BE2C (cell line): Measurements from ENCODE around the gene OSBPL3.

ENCODE experiments used
- DNase-seq: peaks from one replicate; pipeline ENCODE4 v3.0.0-alpha.2; 2020
- H3K27me3 ChIP-seq: fragments of 250-450 bp; sonication (Bioruptor Pico); 2 replicates; pipeline ENCODE4 v1.5.1; 2020; ENCODE audit warnings: mild to moderate bottlenecking
- H3K36me3 ChIP-seq: fragments of 250-450 bp; sonication (Bioruptor Pico); 2 replicates; pipeline ENCODE4 v1.5.1; 2020; ENCODE audit warnings: mild to moderate bottlenecking
- H3K4me1 ChIP-seq: fragments of 250-450 bp; sonication (Bioruptor Pico); 2 replicates; pipeline ENCODE4 v1.5.1; 2020
- H3K4me3 ChIP-seq: 2 replicates; pipeline ENCODE4 v1.5.1; 2011; ENCODE audit warnings: low read depth, low read length
- H3K9me3 ChIP-seq: fragments of 250-450 bp; sonication (Bioruptor Pico); 2 replicates; pipeline ENCODE4 v1.5.1; 2020
- TF ChIP-seq, protein P1 (sequence below): IDR thresholded peaks from 2 replicates; pipeline ENCODE4 v1.5.1; 2012; ENCODE audit warnings: mild to moderate bottlenecking, low read depth, low read length

Gene OSBPL3

DNA sequence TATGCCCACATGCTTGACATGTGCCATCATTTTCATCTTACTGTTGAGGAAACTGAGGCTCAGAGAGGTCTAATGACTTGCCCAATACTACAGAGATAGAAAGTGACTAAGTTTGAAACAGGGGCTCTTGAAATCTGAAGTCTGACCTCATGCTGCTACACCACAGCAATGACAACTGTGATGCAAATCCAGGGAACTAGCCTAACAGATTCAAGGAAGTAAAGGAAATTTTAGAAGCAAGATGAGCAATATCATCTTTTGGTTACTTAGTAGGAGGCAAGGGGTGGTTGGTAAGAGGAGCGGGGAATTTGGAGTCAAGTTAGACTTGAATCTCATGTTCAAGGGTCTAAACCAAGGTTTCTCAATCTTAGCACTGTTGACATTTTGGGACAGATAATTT is 26.3 kb upstream of the OSBPL3 start:
- H3K27me3 ChIP-seq = no peaks in the 10 kb centered on the region
- TF ChIP-seq, protein P1, sequence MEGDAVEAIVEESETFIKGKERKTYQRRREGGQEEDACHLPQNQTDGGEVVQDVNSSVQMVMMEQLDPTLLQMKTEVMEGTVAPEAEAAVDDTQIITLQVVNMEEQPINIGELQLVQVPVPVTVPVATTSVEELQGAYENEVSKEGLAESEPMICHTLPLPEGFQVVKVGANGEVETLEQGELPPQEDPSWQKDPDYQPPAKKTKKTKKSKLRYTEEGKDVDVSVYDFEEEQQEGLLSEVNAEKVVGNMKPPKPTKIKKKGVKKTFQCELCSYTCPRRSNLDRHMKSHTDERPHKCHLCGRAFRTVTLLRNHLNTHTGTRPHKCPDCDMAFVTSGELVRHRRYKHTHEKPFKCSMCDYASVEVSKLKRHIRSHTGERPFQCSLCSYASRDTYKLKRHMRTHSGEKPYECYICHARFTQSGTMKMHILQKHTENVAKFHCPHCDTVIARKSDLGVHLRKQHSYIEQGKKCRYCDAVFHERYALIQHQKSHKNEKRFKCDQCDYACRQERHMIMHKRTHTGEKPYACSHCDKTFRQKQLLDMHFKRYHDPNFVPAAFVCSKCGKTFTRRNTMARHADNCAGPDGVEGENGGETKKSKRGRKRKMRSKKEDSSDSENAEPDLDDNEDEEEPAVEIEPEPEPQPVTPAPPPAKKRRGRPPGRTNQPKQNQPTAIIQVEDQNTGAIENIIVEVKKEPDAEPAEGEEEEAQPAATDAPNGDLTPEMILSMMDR = no peak
- H3K9me3 ChIP-seq = no peaks in the 10 kb centered on the region
- H3K4me3 ChIP-seq = no peak overlapping the region
- H3K4me1 ChIP-seq = no peaks in the 10 kb centered on the region
- no peak for DNase-seq
- no peaks in the 10 kb centered on the region for H3K36me3 ChIP-seq

DNA sequence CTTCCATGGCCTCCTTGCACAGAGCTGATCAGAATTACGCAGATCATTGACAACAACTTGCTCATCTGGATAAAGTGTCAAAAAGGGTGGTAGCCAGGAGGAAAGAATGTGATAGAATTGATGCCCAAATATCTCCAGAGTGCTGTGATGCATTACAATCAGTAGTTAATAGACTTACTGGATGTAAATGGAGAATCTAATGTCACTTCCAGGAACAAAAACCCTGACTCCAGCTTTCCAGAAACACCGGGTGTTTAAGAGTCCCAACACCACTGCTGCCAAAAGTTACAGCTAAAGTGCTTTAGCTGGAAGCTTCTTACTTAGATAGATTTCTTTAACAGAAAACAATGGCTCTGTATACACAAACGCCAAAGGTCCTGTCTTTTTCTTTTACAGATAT is 25.7 kb upstream of the OSBPL3 start:
- TF ChIP-seq, protein P1 = no peak
- Histone ChIP-seq H3K4me1 (no peaks in the 10 kb centered on the region), H3K9me3 (no peaks in the 10 kb centered on the region; the same call in 1 of the 2 replicates), H3K36me3 (no peaks in the 10 kb centered on the region), H3K27me3 (no peaks in the 10 kb centered on the region), H3K4me3 (no peak overlapping the region)
- DNase-seq = no peak

DNA sequence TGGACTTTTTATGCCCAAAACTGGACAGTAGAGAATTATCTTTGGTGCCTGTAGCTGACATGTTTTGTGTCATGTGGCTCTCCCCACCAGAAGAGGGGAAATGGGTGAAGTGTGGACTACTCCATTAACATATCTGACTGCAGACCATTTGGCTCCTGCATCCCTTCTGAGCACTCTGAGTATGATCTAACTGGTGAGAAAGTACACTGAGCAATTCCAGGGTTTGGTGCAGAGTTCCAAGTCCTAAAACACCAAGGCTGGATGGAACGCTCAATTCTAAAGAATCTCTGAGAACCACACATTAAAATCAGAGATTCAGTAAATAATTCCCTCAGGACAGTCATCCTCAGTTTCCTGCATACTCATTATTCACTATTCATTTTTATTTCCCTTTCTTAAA is 22.8 kb upstream of the OSBPL3 start:
- TF ChIP-seq, protein P1 = no peak
- H3K36me3 ChIP-seq = no peaks in the 10 kb centered on the region
- H3K4me3 ChIP-seq = no peak overlapping the region
- no peaks in the 10 kb centered on the region for H3K4me1 ChIP-seq
- DNase-seq = no peak
- H3K9me3 ChIP-seq = no peaks in the 10 kb centered on the region; the same call in 1 of the 2 replicates
- H3K27me3 ChIP-seq = no peaks in the 10 kb centered on the region

DNA sequence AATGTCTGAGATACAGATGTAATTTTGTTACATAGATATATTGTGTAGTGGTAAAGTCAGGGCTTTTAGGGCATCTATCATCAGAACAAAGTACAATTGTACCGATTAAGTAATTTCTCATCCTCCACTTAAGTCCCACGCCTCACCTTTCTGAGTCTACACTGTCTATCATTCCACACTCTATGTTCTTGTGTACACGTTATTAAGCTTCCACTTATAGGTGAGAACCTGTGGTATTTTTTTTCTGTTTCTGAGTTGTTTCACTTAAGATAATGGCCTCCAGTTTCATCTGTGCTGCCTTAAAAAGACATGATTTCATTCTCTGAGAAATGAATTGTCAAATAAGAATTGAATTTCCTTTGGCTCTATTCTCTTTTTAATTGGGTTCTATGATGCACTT is 15.5 kb upstream of the OSBPL3 start:
- no peaks in the 10 kb centered on the region for H3K9me3 ChIP-seq
- TF ChIP-seq, protein P1 = no peak
- H3K4me1 ChIP-seq = no peaks in the 10 kb centered on the region
- no peak for DNase-seq
- H3K27me3 ChIP-seq = no peaks in the 10 kb centered on the region
- H3K36me3 ChIP-seq = no peaks in the 10 kb centered on the region
- H3K4me3 ChIP-seq = no peak overlapping the region

DNA sequence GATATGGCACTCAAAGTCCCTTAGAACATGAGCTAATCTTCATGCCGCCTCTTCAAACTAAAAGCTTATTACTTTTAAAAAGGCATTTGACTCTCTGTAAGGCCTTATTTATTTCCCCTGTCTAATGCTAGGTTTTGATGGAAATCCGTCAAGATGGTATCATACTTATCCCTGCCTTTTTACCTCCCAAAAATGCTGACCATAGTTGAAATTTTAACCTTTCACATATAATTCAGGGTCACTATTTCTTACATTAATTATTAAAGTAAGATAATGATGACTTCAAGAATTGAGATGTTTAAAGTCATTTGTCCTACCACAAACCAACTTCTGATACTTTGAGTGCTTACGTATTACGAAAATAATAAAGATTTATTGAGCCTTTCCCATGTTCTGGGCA is 12.3 kb upstream of the OSBPL3 start:
- no peaks in the 10 kb centered on the region for H3K36me3 ChIP-seq
- no peak overlapping the region for H3K4me3 ChIP-seq
- H3K4me1 ChIP-seq = no peaks in the 10 kb centered on the region
- H3K9me3 ChIP-seq = no peaks in the 10 kb centered on the region
- no peaks in the 10 kb centered on the region for H3K27me3 ChIP-seq
- DNase-seq = no peak
- TF ChIP-seq, protein P1 = no peak

DNA sequence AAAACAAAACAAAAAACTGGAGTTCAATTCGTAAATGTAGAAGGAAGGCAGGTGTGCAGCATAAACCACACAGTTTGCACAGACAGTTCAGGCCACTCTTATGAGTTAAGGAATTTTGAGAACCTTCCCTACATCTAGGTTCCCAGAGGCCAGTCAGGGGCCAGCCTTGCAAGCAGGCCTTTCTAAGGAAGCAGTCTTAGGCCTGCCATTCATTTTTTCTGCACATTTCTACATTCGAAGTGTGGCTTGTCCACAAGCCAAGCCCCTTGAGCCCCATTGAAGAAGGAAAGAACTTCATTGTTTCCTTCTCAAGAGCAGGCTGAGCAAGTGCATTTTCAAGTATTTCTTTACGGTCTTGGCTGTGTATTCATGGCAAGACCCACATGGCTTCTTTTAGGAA is 11.4 kb upstream of the OSBPL3 start:
- Histone ChIP-seq H3K27me3 (no peaks in the 10 kb centered on the region), H3K4me1 (no peaks in the 10 kb centered on the region), H3K36me3 (no peaks in the 10 kb centered on the region), H3K4me3 (no peak overlapping the region), H3K9me3 (no peaks in the 10 kb centered on the region)
- DNase-seq = no peak
- TF ChIP-seq, protein P1 = no peak
